Stimulated activated CD8-positive, alpha-beta memory T cell treated with anti-CD3 and anti-CD28 coated beads, Interleukin-2, amount 100 ng/mL, for 1 hour (primary cell): ENCODE measurements around the gene ZNF326.

ENCODE experiments used
- DNase-seq, 2 donors: peaks; one replicate each; pipeline ENCODE4 v3.0.0-alpha.2; 2020; ENCODE audit warnings: low read depth in 2 of 2

ZNF326 gene

GRCh38 chr1:90074566-90074965, 79.7 kb downstream of the ZNF326 start:
- no peak for DNase-seq

- DNase-seq, result no peak
These were observed 80.1 kb downstream of the ZNF326 start for GRCh38 chr1:90074970-90075391.

GRCh38 chr1:90083995-90084394, 89.1 kb downstream of the ZNF326 start:
- no peak for DNase-seq
